Uterus (tissue), 4 donors: ENCODE results near the gene CABP2. TPM values are rescaled to one million over a fixed set of nuclear protein-coding genes. Genes with fewer than 3 reads are reported as not detected.

Experiments
- DNase-seq, 2 donors: peaks; one replicate each; pipeline ENCODE4 v3.0.0-alpha.2; 2019 to 2020
- H3K27ac ChIP-seq, 2 donors: fragments of 200-600 bp; sonication (generic); 1 replicate in 1 of 2; 2 replicates in 1 of 2; pipeline ENCODE4 v1.5.1; 2016 to 2018
- H3K27me3 ChIP-seq, 2 donors: fragments of 200-600 bp; sonication (generic); one replicate each; pipeline ENCODE4 v1.5.1; 2018 to 2019; ENCODE audit warnings: control low read depth in 1 of 2
- H3K36me3 ChIP-seq, 2 donors: fragments of 200-600 bp; sonication (generic); one replicate each; pipeline ENCODE4 v1.5.1; 2019; ENCODE audit warnings: control low read depth in 1 of 2
- H3K4me1 ChIP-seq, 2 donors: fragments of 200-600 bp; sonication (generic); one replicate each; pipeline ENCODE4 v1.5.1; 2018 to 2019; ENCODE audit warnings: control low read depth in 1 of 2
- H3K4me3 ChIP-seq, 2 donors: fragments of 200-600 bp; sonication (generic); 1 replicate in 1 of 2; 2 replicates in 1 of 2; pipeline ENCODE4 v1.5.1; 2018 to 2019; ENCODE audit warnings: mild to moderate bottlenecking in 1 of 2
- H3K9me3 ChIP-seq, 2 donors: fragments of 200-600 bp; sonication (generic); one replicate each; pipeline ENCODE4 v1.5.1; 2019; ENCODE audit warnings: control low read depth in 1 of 2
- POLR2A ChIP-seq, 2 donors: fragments of 450-650 bp; IDR thresholded peaks; one replicate each; pipeline ENCODE4 v1.6.1; 2016; ENCODE audit warnings: antibody characterized with exemption in 2 of 2, mild to moderate bottlenecking in 1 of 2, moderate library complexity in 1 of 2
- intact Hi-C: fragments of 100-400 bp; cut with DNase I; formaldehyde crosslinking; loops from one replicate; pipeline ENCODE4 v1.15.1; 2023; ENCODE audit warnings: low total_unique reads
- microRNA-seq: library from miRNA; unstranded; fragments of <30 nt; microRNA quantifications from one replicate; pipeline ENCODE4, GENCODE V29; 2016; ENCODE audit warnings: borderline microRNAs expressed, borderline replicate concordance
- small RNA-seq: library from RNA; depleted of rRNA; stranded (forward); fragments of <200 nt; gene quantifications from one replicate; pipeline ENCODE3, GENCODE V24; 2016
- total RNA-seq, 4 donors: library from RNA; depleted of rRNA in 3 of 4; stranded (reverse); fragments of >200 nt in 3 of 4; gene quantifications; one replicate each; pipeline versions ENCODE4 v1.1.0 to v1.2.4, GENCODE V29; 2014 to 2023
- TF ChIP-seq, protein P1 (sequence below), 4 experiments: fragments of 200-600 bp in 2 of 4; fragments of 450-650 bp in 2 of 4; sonication (generic) in 2 of 4; IDR thresholded peaks; one replicate each; pipeline ENCODE4 v1.5.1; 2016 to 2019; ENCODE audit warnings: antibody characterized with exemption in 4 of 4, mild to moderate bottlenecking in 2 of 4, moderate library complexity in 1 of 4
- donor health status: DM: yes; HTN: yes; CAD: no.

CABP2 gene
- total RNA-seq, 4 donors from 2014 or later: not detected

GRCh38 chr11:67472882-67473281 lies 50.4 kb downstream of the CABP2 start:
- Histone ChIP-seq H3K27me3 (no peaks in the 10 kb centered on the region), H3K27ac (no peak overlapping the region), H3K36me3 (no peaks in the 10 kb centered on the region), H3K4me3 (no peak overlapping the region), H3K4me1 (peaks cover 0 to 6% of the 10 kb centered on the region in 2 donors), H3K9me3 (no peaks in the 10 kb centered on the region)
- DNase-seq: no peak
- intact Hi-C loops: no loop called here
- TF ChIP-seq POLR2A (IDR thresholded peaks at IDR 0.05): no peak
- TF ChIP-seq, protein P1, sequence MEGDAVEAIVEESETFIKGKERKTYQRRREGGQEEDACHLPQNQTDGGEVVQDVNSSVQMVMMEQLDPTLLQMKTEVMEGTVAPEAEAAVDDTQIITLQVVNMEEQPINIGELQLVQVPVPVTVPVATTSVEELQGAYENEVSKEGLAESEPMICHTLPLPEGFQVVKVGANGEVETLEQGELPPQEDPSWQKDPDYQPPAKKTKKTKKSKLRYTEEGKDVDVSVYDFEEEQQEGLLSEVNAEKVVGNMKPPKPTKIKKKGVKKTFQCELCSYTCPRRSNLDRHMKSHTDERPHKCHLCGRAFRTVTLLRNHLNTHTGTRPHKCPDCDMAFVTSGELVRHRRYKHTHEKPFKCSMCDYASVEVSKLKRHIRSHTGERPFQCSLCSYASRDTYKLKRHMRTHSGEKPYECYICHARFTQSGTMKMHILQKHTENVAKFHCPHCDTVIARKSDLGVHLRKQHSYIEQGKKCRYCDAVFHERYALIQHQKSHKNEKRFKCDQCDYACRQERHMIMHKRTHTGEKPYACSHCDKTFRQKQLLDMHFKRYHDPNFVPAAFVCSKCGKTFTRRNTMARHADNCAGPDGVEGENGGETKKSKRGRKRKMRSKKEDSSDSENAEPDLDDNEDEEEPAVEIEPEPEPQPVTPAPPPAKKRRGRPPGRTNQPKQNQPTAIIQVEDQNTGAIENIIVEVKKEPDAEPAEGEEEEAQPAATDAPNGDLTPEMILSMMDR (IDR thresholded peaks at IDR 0.05): no peak

- intact Hi-C loops: no loop called here
- no peak overlapping the region for H3K27ac ChIP-seq
- TF ChIP-seq POLR2A (IDR thresholded peaks at IDR 0.05): no peak
- TF ChIP-seq, protein P1 (IDR thresholded peaks at IDR 0.05): no peak
Measured at GRCh38 chr11:67470337-67471002, 52.8 kb downstream of the CABP2 start.

DNA sequence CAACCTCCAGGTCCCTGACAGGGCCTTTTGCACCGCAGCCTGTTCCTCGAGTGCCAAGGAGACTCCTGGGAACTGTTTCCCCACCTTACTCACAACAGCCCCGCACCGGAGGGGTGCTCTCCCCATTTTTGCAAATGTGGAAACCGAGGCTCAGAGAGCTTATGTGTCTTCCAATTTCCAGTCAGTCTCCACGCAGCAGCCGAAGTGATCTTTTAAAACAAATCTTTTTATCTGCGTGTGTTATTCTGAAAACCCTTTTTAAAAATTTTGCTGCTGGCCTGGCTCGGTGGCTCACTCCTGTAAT lies 53.8 kb downstream of the CABP2 start:
- H3K4me3 ChIP-seq: peak overlapping the region; percentile 77 to 87
- no peak for DNase-seq
- TF ChIP-seq POLR2A (IDR thresholded peaks at IDR 0.05): no peak
- TF ChIP-seq, protein P1 (IDR thresholded peaks at IDR 0.05): no peak
- H3K9me3 ChIP-seq: no peaks in the 10 kb centered on the region
- H3K27me3 ChIP-seq: no peaks in the 10 kb centered on the region
- intact Hi-C loops: no loop called here
- H3K4me1 ChIP-seq: peaks cover 0 to 6% of the 10 kb centered on the region in 2 donors
- H3K36me3 ChIP-seq: no peaks in the 10 kb centered on the region
- peak overlapping the region; percentile 91 to 92 for H3K27ac ChIP-seq

More at GRCh38 chr11:67470337-67471002, 52.8 kb downstream of the CABP2 start:
- Histone ChIP-seq H3K27me3 (no peaks in the 10 kb centered on the region), H3K4me1 (peaks cover 0 to 6% of the 10 kb centered on the region in 2 donors), H3K9me3 (no peaks in the 10 kb centered on the region), H3K36me3 (no peaks in the 10 kb centered on the region), H3K4me3 (no peak overlapping the region)
- DNase-seq: no peak

Small RNA genes within 50 kb of the gene (microRNA-seq; reads per million reads assigned to microRNA genes)
- gene MIR6752: not detected

Small RNA genes within 50 kb of the gene (small RNA-seq; reads per million reads assigned to genes)
- gene MIR6752: not detected

Other genes with a start within 250 kb of the CABP2 start
- gene ANKRD13D, start 234.1 kb downstream of the CABP2 start, total RNA-seq: 10 to 100 TPM in 3 of 4 donors, 1 to 10 TPM in 1; 7.4 to 63.7 (median 22.5) TPM
- gene SSH3, start 219.9 kb downstream of the CABP2 start, total RNA-seq: 10 to 100 TPM in 3 of 4 donors, 1 to 10 TPM in 1; 7.7 to 48.8 (median 19.1) TPM
- 10 to 100 TPM in 3 of 4 donors, 1 to 10 TPM in 1; 8.7 to 65.6 (median 31.3) TPM for gene POLD4, start 169.9 kb downstream of the CABP2 start, total RNA-seq
- gene CLCF1, start 149.8 kb downstream of the CABP2 start, total RNA-seq: 10 to 100 TPM in 1 of 4 donors, 1 to 10 TPM in 2, under 1 TPM in 1; 0.77 to 19.3 (median 7.4) TPM
- 10 to 100 TPM in 2 of 4 donors, 1 to 10 TPM in 2; 2.6 to 37.3 (median 11.6) TPM for gene RAD9A, start 131.5 kb downstream of the CABP2 start, total RNA-seq
- gene PPP1CA, start 121.6 kb downstream of the CABP2 start, total RNA-seq: 100 to 1,000 TPM in 1 of 4 donors, 10 to 100 TPM in 3; 15.9 to 180 (median 77.1) TPM
- 1 to 10 TPM in 2 of 4 donors, not detected in 2; 1.3 to 2.5 TPM for gene TBC1D10C, start 119.4 kb downstream of the CABP2 start, total RNA-seq
- 1 to 10 TPM in 1 of 4 donors, under 1 TPM in 1, not detected in 2; 0.76 to 3.3 TPM for gene CARNS1, start 107.8 kb downstream of the CABP2 start, total RNA-seq
- 10 to 100 TPM; 25.6 to 45.0 (median 30.7) TPM for gene RPS6KB2, start 95.0 kb downstream of the CABP2 start, total RNA-seq
- gene PTPRCAP, start 85.8 kb downstream of the CABP2 start, total RNA-seq: 1 to 10 TPM in 3 of 4 donors, under 1 TPM in 1; 0.29 to 5.0 (median 1.9) TPM
- 10 to 100 TPM; 34.7 to 79.2 (median 69.0) TPM for gene CORO1B, start 80.0 kb downstream of the CABP2 start, total RNA-seq
- gene GPR152, start 70.7 kb downstream of the CABP2 start, total RNA-seq: not detected
- gene CABP4, start 68.1 kb downstream of the CABP2 start, total RNA-seq: 1 to 10 TPM in 1 of 4 donors, under 1 TPM in 1, not detected in 2; 0.67 to 1.9 TPM
- 10 to 100 TPM in 3 of 4 donors, 1 to 10 TPM in 1; 6.9 to 59.5 (median 36.0) TPM for gene TMEM134, start 54.2 kb downstream of the CABP2 start, total RNA-seq
- gene AIP, start 40.4 kb downstream of the CABP2 start, total RNA-seq: 100 to 1,000 TPM in 1 of 4 donors, 10 to 100 TPM in 3; 52.9 to 131 (median 85.5) TPM
- gene PITPNM1, start 18.1 kb downstream of the CABP2 start, total RNA-seq: 10 to 100 TPM in 3 of 4 donors, 1 to 10 TPM in 1; 7.9 to 89.7 (median 15.2) TPM
- gene CDK2AP2, start 15.3 kb downstream of the CABP2 start, total RNA-seq: 10 to 100 TPM in 1 of 4 donors, 1 to 10 TPM in 3; 2.1 to 28.7 (median 6.9) TPM
- gene GSTP1, start 60.4 kb upstream of the CABP2 start, total RNA-seq: 100 to 1,000 TPM; 410 to 885 (median 651) TPM
- gene NDUFV1, start 83.5 kb upstream of the CABP2 start, total RNA-seq: 100 to 1,000 TPM in 3 of 4 donors, 10 to 100 TPM in 1; 75.6 to 207 (median 142) TPM
- gene NUDT8, start 106.5 kb upstream of the CABP2 start, total RNA-seq: 1 to 10 TPM in 2 of 4 donors, not detected in 2; 3.5 to 7.6 TPM
- gene TBX10, start 116.3 kb upstream of the CABP2 start, total RNA-seq: not detected
- not detected for gene ACY3, start 127.3 kb upstream of the CABP2 start, total RNA-seq
- 1 to 10 TPM in 1 of 4 donors, not detected in 3; 1.2 TPM for gene ALDH3B2, start 151.2 kb upstream of the CABP2 start, total RNA-seq